Activated CD8-positive, alpha-beta memory T cell treated with anti-CD3 and anti-CD28 coated beads, Interleukin-2, amount 10 ng/mL, durations not matched to agents 7 days and 5 days (primary cell): ENCODE measurements around the gene INHBA. TPM values are rescaled to one million over a fixed set of nuclear protein-coding genes. Genes with fewer than 3 reads are reported as not detected.

ENCODE experiments used
- ATAC-seq: fragments of 150-1000 bp; cut with Tn5 transposase; one replicate; pipeline ENCODE4 v1.10.0; 2021; ENCODE audit warnings: moderate library complexity
- CTCF ChIA-PET: fragments of 350-600 bp; sonication (Branson Sonifier 250); formaldehyde crosslinking; loops from one replicate; lab custom pipeline; 2021; ENCODE audit warnings: antibody characterized with exemption; lab: Charles Lee
- DNase-seq: peaks from one replicate; pipeline ENCODE4 v3.0.0-alpha.2; 2020
- H3K27ac Mint-ChIP-seq: one replicate; pipeline ENCODE4 v1.8.0; 2021; ENCODE audit warnings: mild to moderate bottlenecking, mixed read lengths
- H3K27me3 Mint-ChIP-seq: one replicate; pipeline ENCODE4 v1.8.0; 2021; ENCODE audit warnings: mixed read lengths
- H3K36me3 Mint-ChIP-seq: one replicate; pipeline ENCODE4 v1.8.0; 2021; ENCODE audit warnings: mild to moderate bottlenecking, mixed read lengths
- H3K4me1 Mint-ChIP-seq: one replicate; pipeline ENCODE4 v1.8.0; 2021; ENCODE audit warnings: mixed read lengths
- H3K4me3 Mint-ChIP-seq: one replicate; pipeline ENCODE4 v1.8.0; 2021; ENCODE audit warnings: mild to moderate bottlenecking, moderate library complexity, mixed read lengths
- H3K9me3 Mint-ChIP-seq: one replicate; pipeline ENCODE4 v1.8.0; 2022; ENCODE audit warnings: low read depth, mixed read lengths
- total RNA-seq, 2 experiments: library from RNA; stranded (reverse); gene quantifications; one replicate each; pipeline ENCODE4 v1.2.3, GENCODE V29; 2021

INHBA gene
- total RNA-seq, 2 experiments from 2014 or later, result not detected

DNA sequence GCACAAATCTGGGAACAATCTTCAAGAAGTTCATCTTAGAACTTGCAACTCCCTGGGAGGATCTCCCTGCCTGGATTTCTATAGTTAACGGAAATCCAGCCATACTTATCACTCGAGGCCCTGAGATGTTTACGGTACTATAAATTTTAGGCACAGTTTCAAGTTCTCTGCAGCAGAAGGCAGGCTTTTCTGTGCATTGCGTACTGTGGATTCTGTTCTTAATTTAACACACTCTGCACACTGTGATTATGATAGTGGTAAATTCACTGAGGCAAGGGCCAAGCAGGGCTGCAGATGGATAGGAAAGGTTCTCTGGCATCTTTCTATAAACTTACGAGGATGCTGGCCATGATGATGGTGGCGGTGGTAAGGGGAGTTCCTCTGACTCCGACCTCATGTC is 10.6 kb downstream of the INHBA start:
- no peaks in the 10 kb centered on the region for H3K9me3 Mint-ChIP-seq
- H3K36me3 Mint-ChIP-seq, result no peaks in the 10 kb centered on the region
- peaks cover 3% of the 10 kb centered on the region for H3K27me3 Mint-ChIP-seq
- H3K27ac Mint-ChIP-seq, result no peak overlapping the region
- DNase-seq (no peak), ATAC-seq (no peak)
- no peak overlapping the region for H3K4me3 Mint-ChIP-seq
- H3K4me1 Mint-ChIP-seq, result no peaks in the 10 kb centered on the region
- CTCF ChIA-PET, result interaction anchor here (1.2 kb wide), 1 partner anchor 13 kb away, joined by 4 read pairs; no protein-coding TSS in a partner anchor

DNA sequence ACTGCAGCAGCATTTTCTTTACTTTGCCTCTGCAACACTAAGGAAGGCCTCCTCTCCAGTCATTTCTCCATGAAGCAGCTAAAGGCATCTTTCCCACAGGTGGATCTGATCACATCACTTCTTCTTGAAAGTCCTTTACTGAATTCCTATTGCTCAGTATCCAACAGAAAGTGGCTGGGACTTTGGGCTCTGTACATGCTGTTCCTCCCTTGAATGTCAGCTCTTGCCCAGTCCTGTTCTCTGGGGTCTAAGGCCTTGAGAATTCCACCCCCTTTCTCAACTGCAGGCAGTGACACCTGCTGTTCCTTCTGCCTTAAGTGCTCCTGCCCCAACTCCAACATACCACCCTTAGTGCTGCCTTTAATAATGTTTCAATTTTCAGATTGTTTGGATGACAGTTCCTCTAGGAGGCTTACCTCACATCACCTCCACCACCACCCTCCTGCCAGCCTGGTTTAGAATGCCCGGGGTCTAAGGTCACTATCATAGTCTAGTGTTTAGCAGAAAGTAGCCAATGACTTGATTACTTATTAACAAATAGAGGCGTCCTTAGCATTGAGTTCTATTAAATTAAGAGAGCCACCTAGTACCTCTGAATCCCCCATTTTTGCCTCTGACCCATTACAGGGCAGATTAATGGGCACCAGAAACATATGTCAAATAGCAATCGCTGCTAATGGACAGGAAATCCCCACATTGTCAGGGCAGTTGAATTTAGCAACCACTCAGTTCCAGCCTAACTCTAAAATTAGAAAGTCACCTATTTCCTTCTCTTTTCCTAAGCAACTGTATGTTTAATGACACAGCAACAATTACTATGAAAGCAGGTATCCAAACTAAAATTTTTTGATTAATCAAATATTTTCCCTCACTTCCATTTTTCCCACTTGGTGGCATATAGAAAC is 11.4 kb downstream of the INHBA start:
- peaks cover 3% of the 10 kb centered on the region for H3K27me3 Mint-ChIP-seq
- DNase-seq, result no peak
- no peak overlapping the region for H3K4me3 Mint-ChIP-seq
- no peaks in the 10 kb centered on the region for H3K4me1 Mint-ChIP-seq
- CTCF ChIA-PET, result no interaction called here
- H3K36me3 Mint-ChIP-seq, result no peaks in the 10 kb centered on the region
- H3K9me3 Mint-ChIP-seq, result no peaks in the 10 kb centered on the region
- H3K27ac Mint-ChIP-seq, result no peak overlapping the region
- ATAC-seq, result no peak

DNA sequence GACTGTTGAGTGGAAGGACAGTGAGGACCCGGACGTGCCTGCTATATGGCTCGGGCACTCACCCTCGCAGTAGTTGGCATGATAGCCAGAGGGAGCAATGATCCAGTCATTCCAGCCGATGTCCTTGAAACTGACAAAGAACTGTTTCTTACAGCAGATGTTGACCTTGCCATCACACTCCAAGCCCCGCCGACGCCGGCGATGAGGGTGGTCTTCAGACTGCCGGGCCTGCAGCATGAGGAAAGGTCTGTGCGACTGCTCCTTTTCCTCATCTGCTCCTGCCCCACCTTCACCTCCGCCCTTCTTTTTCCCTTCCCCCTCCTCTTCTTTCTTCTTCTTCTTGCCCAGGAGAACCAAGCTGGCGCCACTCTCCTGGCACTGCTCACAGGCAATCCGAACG is 13.1 kb downstream of the INHBA start:
- Mint-ChIP-seq H3K4me1 (no peaks in the 10 kb centered on the region), H3K36me3 (no peaks in the 10 kb centered on the region), H3K27ac (no peak overlapping the region), H3K27me3 (no peaks in the 10 kb centered on the region), H3K9me3 (no peaks in the 10 kb centered on the region), H3K4me3 (no peak overlapping the region)
- ATAC-seq (no peak), DNase-seq (no peak)
- CTCF ChIA-PET, result no interaction called here

DNA sequence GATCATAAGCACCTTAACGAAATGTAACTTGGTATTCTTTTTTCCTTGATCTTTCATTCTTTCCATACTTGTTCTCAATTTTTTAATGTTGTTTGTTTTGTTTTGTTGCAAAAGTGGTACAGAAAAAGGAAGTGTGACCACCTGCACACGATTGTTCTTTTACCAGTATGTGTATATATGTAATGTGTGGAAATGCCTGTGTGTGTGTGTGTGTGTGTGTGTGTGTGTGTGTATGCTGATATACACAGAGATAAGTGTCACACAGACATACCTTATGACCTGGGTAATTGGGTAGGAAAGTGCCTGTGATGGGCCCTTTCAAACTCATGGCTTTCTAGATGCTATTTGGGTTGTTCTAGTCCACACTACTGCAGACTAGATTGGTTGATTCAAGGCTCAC is 14.0 kb downstream of the INHBA start:
- no peaks in the 10 kb centered on the region for H3K9me3 Mint-ChIP-seq
- no peak for DNase-seq
- H3K4me3 Mint-ChIP-seq, result no peak overlapping the region
- ATAC-seq, result no peak
- no peak overlapping the region for H3K27ac Mint-ChIP-seq
- no peaks in the 10 kb centered on the region for H3K27me3 Mint-ChIP-seq
- CTCF ChIA-PET, result no interaction called here
- no peaks in the 10 kb centered on the region for H3K4me1 Mint-ChIP-seq
- H3K36me3 Mint-ChIP-seq, result no peaks in the 10 kb centered on the region

DNA sequence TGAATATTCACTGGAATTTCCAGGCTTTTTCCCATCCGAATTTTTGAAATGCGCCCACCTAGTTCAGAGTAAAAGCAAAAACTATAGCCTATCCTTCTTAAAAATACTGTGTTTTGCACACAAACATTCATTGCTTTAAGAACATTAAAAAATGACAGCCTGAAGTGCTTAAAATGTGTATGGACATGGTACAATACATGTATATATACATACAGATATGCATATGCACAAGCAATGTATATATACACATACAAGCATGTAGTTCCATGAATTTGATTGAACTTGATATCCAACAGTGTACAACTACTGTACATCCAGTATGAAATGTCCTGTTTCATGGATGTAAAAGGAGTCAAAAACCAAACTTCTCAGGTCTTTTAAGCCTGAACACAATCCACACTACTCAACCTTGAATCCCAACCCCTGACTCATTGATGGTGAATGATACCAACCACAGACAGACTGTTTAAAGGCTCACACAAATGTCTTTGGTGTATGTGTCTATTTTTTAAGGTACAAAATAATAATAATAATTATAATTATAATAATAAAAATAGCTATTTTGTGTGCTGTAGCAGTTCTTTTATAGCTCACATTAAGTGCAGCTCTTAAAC is 14.8 kb downstream of the INHBA start:
- Mint-ChIP-seq H3K4me3 (no peak overlapping the region), H3K36me3 (no peaks in the 10 kb centered on the region), H3K4me1 (no peaks in the 10 kb centered on the region), H3K27ac (no peak overlapping the region), H3K27me3 (no peaks in the 10 kb centered on the region), H3K9me3 (no peaks in the 10 kb centered on the region)
- DNase-seq (no peak), ATAC-seq (no peak)
- CTCF ChIA-PET, result interaction anchor here (1.1 kb wide), 1 partner anchor 1456 kb away, joined by 3 read pairs; no protein-coding TSS in a partner anchor

DNA sequence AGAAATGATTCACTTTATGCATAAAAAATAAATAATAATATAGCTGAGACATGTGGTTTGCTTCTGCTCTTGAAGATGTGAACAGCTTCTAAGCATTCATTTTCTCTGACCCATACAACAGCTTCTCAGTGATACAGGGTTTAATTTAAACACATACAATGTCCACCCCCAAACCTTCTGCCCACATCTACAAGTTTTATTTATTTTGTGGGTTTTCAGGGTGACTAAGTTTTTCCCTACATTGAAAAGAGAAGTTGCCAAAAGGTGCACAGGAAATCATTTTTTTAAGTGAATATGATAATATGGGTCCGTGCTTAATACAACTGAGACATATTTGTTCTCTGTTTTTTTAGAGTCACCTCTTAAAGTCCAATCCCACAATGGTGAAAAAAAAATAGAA is 17.2 kb downstream of the INHBA start:
- no peak overlapping the region for H3K27ac Mint-ChIP-seq
- ATAC-seq, result no peak
- no peaks in the 10 kb centered on the region for H3K4me1 Mint-ChIP-seq
- no peaks in the 10 kb centered on the region for H3K9me3 Mint-ChIP-seq
- DNase-seq, result no peak
- no peak overlapping the region for H3K4me3 Mint-ChIP-seq
- H3K27me3 Mint-ChIP-seq, result no peaks in the 10 kb centered on the region
- H3K36me3 Mint-ChIP-seq, result no peaks in the 10 kb centered on the region
- CTCF ChIA-PET, result no interaction called here

DNA sequence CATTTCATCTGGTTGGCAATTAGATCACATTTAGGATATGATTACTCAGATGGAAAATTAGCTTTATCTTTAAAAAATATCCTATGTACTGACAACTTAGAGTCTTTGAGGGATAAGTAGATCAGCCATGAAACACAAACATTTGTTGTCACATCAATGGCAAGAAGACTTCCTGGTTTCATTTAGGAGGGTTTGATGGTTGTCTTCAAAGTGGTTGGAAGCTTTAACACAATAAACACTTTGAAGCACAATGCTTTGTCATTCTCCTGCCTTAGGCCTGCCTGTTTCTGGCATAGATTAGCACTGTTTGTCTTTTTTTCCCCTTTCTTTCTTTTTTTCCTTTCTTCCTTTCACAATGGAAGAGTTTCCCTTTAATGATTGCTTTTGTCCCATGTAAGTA is 20.5 kb downstream of the INHBA start:
- ATAC-seq, result no peak
- no peak for DNase-seq
- Mint-ChIP-seq H3K9me3 (no peaks in the 10 kb centered on the region), H3K27me3 (no peaks in the 10 kb centered on the region), H3K4me3 (no peak overlapping the region), H3K4me1 (no peaks in the 10 kb centered on the region), H3K36me3 (no peaks in the 10 kb centered on the region), H3K27ac (no peak overlapping the region)
- CTCF ChIA-PET, result interaction anchor here (0.6 kb wide), 1 partner anchor 358 kb away, joined by 5 read pairs; no protein-coding TSS in a partner anchor

DNA sequence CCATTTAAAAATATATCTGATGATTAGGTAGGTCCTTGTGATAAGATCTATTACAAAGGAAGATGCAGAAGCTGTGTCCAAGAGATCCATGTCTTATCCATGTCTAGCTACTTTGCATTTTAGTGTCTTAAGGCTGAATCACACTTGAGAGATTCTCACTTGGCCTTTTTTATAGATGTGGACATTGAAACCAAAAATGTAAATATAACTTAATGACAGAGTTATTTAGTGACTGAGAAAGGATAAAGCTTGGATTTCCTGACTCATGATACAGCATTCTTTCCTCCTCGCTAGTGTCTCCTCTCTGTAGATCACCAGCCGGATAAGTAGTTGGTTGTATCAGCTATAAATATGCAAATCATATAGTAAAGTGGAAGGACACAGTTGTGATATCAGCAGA is 23.3 kb downstream of the INHBA start:
- CTCF ChIA-PET, result no interaction called here
- Mint-ChIP-seq H3K4me1 (no peaks in the 10 kb centered on the region), H3K4me3 (no peak overlapping the region), H3K36me3 (no peaks in the 10 kb centered on the region), H3K27ac (no peak overlapping the region), H3K27me3 (no peaks in the 10 kb centered on the region), H3K9me3 (no peaks in the 10 kb centered on the region)
- DNase-seq, result no peak
- ATAC-seq, result no peak

DNA sequence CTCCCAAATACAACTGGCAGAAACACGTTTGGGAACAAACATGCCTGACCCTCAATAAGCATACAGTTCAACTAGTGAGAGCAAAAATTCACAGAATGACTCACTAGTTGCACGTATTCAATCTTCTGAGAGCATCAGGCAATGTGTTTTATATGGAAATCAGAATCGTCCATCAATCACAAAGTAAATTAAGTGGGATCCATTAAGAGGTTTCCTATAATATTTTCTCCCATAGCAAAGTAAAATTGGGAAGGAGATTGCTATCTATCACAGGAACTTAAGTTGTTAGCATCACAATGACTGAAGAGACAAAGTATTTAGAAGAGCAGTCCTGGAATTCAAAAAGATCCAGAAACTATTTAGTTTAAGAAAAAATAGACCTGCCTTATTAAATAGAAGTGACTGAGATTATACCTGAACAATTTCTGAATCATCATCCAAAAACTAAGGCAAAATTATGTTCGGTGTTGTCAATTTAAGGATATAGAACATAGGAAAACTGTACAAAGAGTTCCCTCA is 28.3 kb downstream of the INHBA start:
- no peak for ATAC-seq

DNA sequence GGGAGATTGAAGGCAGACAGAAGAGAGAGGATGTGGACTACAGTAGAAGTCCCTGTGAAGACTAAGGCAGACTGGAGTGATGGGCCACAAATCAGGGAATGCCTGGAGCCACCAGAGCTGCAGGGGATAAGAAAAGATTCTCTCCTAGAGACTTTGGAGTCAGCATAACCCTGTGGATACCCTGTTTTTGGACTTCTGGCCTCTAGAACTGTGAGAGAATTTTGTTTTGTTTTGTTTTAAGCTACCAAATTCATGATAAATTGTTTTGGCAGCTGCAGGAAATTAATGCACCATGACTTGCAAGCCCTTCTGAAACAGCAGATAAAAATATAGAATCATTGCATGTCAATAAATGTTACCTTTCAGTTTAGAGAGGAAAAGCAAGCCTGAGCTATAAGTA is 41.3 kb downstream of the INHBA start:
- no peak overlapping the region for H3K4me3 Mint-ChIP-seq
- no peak overlapping the region for H3K27ac Mint-ChIP-seq
- H3K36me3 Mint-ChIP-seq, result no peaks in the 10 kb centered on the region
- H3K4me1 Mint-ChIP-seq, result no peaks in the 10 kb centered on the region
- ATAC-seq (no peak), DNase-seq (no peak)
- CTCF ChIA-PET, result no interaction called here
- no peaks in the 10 kb centered on the region for H3K27me3 Mint-ChIP-seq
- no peaks in the 10 kb centered on the region for H3K9me3 Mint-ChIP-seq

More for the DNA sequence above, 28.3 kb downstream of the INHBA start:
- H3K4me3 Mint-ChIP-seq, result no peak overlapping the region
- no peaks in the 10 kb centered on the region for H3K27me3 Mint-ChIP-seq
- H3K36me3 Mint-ChIP-seq, result no peaks in the 10 kb centered on the region
- H3K27ac Mint-ChIP-seq, result no peak overlapping the region
- no peaks in the 10 kb centered on the region for H3K4me1 Mint-ChIP-seq
- CTCF ChIA-PET, result no interaction called here
- H3K9me3 Mint-ChIP-seq, result peaks cover 4% of the 10 kb centered on the region
- DNase-seq, result no peak

DNA sequence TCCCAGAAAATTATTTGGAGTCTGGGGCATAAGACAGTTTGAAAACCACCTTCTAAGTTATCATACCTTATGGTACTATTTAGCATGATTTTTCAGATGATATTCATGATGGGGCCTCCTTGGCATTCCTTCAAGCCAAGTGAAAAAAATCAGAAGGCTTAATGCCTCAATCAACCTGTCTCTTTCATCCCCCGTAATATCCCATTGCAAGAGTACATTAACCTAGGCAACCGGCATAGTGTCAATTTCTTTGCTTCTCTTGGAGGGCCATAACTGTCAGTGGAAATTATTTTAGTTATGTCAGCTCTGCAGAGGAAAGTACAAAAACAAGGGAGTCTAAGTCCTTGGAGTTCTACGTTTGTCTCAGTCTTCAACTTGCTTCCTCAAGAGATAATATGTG is 43.4 kb downstream of the INHBA start:
- Mint-ChIP-seq H3K4me3 (no peak overlapping the region), H3K27ac (no peak overlapping the region), H3K36me3 (no peaks in the 10 kb centered on the region), H3K4me1 (no peaks in the 10 kb centered on the region), H3K9me3 (no peaks in the 10 kb centered on the region), H3K27me3 (no peaks in the 10 kb centered on the region)
- no peak for DNase-seq
- CTCF ChIA-PET, result no interaction called here
- ATAC-seq, result no peak

DNA sequence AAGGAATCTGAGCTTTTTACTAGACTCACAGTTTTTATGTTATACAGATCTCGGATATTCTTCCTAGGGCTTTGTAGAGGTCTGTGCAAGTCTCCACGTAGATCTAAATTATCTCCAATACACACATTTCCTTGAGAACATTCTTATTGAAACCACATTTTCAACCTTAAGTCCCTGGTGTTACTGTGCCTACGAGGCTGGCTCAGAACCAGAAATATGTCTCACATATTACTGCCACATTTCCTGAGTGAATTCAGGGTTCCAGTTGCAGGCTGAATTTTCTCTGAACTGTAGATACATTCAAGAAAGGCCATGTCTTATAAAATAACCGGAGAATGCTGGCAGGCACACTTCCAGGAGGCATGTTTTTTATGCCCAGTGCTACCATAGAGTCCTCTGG is 46.5 kb downstream of the INHBA start:
- H3K9me3 Mint-ChIP-seq, result no peaks in the 10 kb centered on the region
- no peak for DNase-seq
- H3K27me3 Mint-ChIP-seq, result no peaks in the 10 kb centered on the region
- CTCF ChIA-PET, result no interaction called here
- ATAC-seq, result no peak
- no peak overlapping the region for H3K27ac Mint-ChIP-seq
- no peak overlapping the region for H3K4me3 Mint-ChIP-seq
- no peaks in the 10 kb centered on the region for H3K4me1 Mint-ChIP-seq
- H3K36me3 Mint-ChIP-seq, result no peaks in the 10 kb centered on the region

DNA sequence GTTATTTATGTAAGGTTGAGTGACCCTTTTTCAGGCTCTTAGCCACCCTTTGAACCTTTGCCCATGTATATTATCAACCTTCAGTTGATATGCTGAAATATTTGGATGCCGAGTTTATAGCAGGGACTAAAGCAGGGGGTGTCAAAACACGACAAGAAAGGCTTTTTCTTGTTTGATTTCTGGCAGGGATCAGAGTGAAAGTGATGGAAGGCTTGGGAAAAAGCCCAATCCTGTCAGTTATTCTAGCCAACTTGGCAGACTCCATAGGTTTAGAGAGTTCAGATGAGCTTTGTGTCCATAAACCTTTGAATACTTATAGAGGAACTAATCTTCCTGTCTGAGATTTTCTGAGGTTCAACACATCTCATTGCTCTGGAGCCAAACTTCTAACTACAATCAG is 47.5 kb downstream of the INHBA start:
- no peak for DNase-seq
- CTCF ChIA-PET, result no interaction called here

DNA sequence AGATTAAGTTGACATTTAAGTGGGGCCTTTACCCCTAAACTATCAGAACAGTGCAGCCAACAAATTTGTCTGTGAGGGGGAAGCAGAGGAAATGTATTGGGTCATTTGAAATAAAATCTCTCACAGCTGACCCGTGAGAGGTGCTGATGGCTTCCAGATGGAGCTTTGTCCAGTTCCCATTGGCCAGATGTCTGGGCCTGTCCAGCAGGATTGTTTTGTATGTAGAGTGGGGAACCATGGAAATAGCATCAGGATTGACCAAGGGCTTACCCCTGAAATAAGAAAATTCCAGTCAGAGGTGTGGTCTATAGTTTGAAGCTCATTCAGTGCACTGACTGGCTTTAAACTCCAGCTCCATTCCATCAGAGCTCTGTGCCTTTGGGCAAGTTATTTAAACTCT is 50.6 kb downstream of the INHBA start:
- no peak for DNase-seq
- Mint-ChIP-seq H3K4me1 (no peaks in the 10 kb centered on the region), H3K27me3 (no peaks in the 10 kb centered on the region), H3K9me3 (no peaks in the 10 kb centered on the region), H3K27ac (no peak overlapping the region), H3K36me3 (no peaks in the 10 kb centered on the region), H3K4me3 (no peak overlapping the region)
- CTCF ChIA-PET, result no interaction called here
- no peak for ATAC-seq

More for the DNA sequence above, 47.5 kb downstream of the INHBA start:
- H3K27me3 Mint-ChIP-seq, result no peaks in the 10 kb centered on the region
- no peak overlapping the region for H3K4me3 Mint-ChIP-seq
- H3K4me1 Mint-ChIP-seq, result no peaks in the 10 kb centered on the region
- no peak overlapping the region for H3K27ac Mint-ChIP-seq
- H3K36me3 Mint-ChIP-seq, result no peaks in the 10 kb centered on the region
- ATAC-seq, result no peak
- no peaks in the 10 kb centered on the region for H3K9me3 Mint-ChIP-seq
